Left cardiac atrium (tissue), 4 donors: Measurements from ENCODE around the gene AUP1. TPM values are rescaled to one million over a fixed set of nuclear protein-coding genes. Genes with fewer than 3 reads are reported as not detected.

Source experiments
- ATAC-seq, 2 donors: fragments of 200-7000 bp; cut with Tn5 transposase; one replicate each; pipeline ENCODE4 v1.9.1; 2020; ENCODE audit warnings: mild to moderate bottlenecking in 2 of 2, moderate library complexity in 2 of 2
- DNase-seq: peaks from one replicate; pipeline ENCODE4 v3.0.0-alpha.2; 2020
- intact Hi-C, 2 donors: fragments of 100-400 bp; cut with DNase I; formaldehyde crosslinking; loops; one replicate each; pipeline versions ENCODE4 v1.14.1 to v1.15.1; 2022 to 2023
- total RNA-seq, 2 donors: library from RNA; stranded (reverse); fragmentation: NEBNext Ultra II Directional; extraction: Animal tissue kit (Norgen Biotek cat#: 25700); gene quantifications; one replicate each; pipeline ENCODE4 v1.2.1, GENCODE V29; 2021
- donor health status: DM: no; HTN: yes; CAD: no.
- donor health status: DM: no; HTN: yes; CAD: no; lungs with severe emphysema.
- donor health status: DM: yes; HTN: yes; CAD: no.
- donor health status: Dilated cardiomyopathy.

The AUP1 gene
- total RNA-seq, 2 donors from 2014 or later, result 62.2 to 78.3 TPM

DNA sequence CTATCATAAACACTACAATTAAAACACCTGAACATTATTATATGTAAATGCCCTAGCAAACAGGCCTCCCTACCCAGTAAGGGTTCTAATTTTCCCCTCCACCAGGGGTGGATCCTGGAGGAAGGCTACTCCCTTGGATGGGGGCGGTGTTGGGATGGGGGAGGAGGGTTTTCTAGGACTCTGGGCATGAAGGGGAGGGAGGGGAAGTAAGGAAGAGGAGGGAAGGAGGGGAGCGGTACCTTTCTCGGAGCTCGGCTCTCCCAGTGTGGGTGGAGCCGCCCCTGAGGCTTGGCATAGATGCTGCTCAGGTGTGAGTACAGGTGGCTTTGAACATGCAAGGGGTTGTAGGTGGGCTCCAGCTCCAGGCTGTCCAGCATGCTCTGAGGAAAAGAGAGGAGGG lies 30.4 kb upstream of the AUP1 start:
- intact Hi-C loops, result no loop called here
- ATAC-seq (no peak), DNase-seq (no peak)

DNA sequence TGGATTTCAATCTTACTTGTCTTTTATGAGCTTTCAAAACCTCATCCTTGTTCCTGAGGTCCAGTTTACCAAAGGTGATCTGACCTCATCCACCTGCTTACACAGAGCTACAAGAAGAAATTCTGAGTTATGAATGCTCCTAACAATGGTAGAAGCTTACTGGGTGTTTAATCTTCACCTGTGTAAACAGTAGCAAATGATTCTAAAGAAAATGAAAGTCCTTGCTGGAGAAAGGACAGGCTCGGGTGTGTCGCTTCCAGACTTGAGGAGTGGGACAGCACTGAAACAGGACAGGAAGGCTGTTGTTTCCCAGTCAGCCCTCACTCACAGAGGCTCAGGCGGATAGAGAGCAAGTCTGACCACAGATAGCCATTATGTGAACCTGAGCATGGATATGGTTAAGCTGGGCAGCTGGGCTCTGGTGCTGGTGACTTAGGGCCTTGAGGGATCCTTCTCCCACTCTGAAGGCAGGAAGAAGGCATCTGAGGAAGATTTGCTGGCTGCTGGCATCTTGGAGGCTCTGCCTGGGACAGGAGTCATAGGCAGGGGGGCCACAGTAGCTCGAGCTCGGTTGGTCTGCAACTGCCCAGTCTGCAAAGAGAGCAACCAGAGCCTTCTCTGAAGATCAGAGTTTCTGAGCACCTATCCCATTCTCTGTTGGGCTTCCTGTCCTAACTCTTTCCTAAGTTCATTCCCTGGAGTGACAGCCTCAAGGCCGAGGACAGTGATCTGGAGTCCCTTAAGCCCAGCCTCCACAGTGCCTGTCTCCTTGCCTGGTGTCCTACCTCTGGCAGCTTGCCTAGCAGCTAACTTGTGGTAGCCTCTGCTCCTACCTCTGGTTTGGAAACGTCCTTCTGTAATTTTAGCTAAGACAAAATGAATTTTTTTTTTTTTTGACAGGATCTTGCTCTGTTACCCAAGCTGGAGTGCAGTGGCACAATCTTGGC lies 29.1 kb upstream of the AUP1 start:
- intact Hi-C loops, result no loop called here
- ATAC-seq, result no peak
- no peak for DNase-seq

- no peak for DNase-seq
These were observed 27.4 kb upstream of the AUP1 start for GRCh38 chr2:74556831-74557370.

GRCh38 chr2:74556159-74556558 lies 26.7 kb upstream of the AUP1 start:
- DNase-seq (no peak), ATAC-seq (no peak)
- intact Hi-C loops, result no loop called here

More at GRCh38 chr2:74556831-74557370, 27.4 kb upstream of the AUP1 start:
- intact Hi-C loops, result no loop called here
- no peak for ATAC-seq

DNA sequence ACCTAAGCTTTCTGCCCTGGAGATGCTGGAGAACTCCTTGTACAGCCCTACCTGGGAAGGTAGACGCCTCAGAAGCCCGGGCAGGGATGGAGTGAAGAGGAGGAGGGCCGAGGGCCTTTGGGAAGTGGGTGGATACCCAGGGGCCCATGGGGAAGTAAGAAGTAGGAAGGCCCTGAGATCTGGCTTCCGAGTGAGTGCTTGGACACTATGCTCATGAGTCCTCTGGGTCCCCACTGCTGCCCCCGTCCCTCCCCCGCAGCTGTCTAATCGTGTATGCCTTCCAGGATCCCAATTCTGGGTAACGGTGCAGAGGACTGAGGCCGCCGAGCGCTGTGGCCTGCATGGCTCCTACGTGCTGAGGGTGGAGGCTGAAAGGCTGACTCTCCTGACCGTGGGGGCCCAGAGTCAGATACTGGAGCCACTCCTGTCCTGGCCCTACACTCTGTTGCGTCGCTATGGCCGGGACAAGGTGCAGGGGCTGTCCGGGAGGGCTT lies 26.2 kb upstream of the AUP1 start:
- DNase-seq (no peak), ATAC-seq (no peak)
- intact Hi-C loops, result no loop called here

GRCh38 chr2:74554820-74555531 lies 25.5 kb upstream of the AUP1 start:
- DNase-seq, result peak; percentile 61
- intact Hi-C loops, result no loop called here
- peak; percentile 31 to 59 for ATAC-seq

- peak; percentile 88 to 89 for ATAC-seq
- peak; percentile 93 for DNase-seq
- intact Hi-C loops, result no loop called here
These were observed 24.6 kb upstream of the AUP1 start, which contains the start of the genes DOK1 and LOXL3 for GRCh38 chr2:74553892-74554819. Gene DOK1 (plus strand): TSS chr2:74554720. CDS start chr2:74554755, 35 bp downstream. Gene LOXL3 (minus strand): TSS chr2:74553942. CDS start chr2:74552634, 1,308 bp downstream.

DNA sequence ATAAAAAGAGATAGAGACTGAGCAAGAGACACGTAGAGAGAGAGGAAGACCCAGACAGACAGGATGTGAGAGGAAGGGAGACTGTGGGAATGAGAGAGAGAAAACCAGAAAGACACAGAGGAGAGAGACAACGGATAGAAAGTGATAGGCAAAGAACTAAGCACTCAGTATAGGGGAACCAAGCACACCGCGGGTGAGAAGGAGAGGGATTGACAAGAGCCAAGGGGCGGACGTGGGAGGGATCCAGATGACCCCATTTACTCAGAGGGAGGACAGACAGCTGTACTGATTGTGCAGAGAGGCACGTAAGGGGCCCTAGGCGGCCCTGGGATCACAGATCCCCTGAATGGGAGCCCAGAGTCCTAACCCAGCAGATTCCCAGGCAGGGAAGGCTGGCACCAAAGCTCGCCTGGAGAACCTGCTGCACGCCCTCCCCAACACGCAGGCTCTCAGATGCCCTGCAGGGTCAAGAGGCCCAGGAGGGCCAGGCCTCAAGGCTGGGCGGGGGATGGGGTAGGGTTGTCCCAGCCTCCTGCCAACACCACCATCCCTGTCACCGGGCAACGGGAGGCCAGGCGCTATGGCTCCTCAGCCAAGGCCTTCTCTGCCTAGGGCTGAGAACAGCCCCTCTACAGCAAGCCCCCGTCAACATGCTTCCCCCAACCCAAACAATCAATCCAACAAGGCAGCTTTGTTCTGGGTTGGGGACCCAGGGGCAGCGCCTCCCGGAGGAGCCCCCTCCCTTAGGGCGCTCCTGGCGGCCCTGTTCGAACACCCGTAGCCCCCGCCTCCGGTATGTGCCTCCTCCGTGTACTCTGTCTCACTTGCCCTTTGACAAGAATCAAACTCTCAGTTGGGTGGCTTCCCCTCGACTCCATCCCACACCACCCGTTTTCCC lies 23.7 kb upstream of the AUP1 start:
- peak in 1 of 2 donors; percentile 1 for ATAC-seq
- intact Hi-C loops, result no loop called here
- no peak for DNase-seq

- intact Hi-C loops, result no loop called here
- DNase-seq, result no peak
- ATAC-seq, result no peak
These were observed 22.7 kb upstream of the AUP1 start for GRCh38 chr2:74551942-74552913.

GRCh38 chr2:74551530-74551929 lies 22.0 kb upstream of the AUP1 start:
- ATAC-seq (no peak), DNase-seq (no peak)
- intact Hi-C loops, result no loop called here

DNA sequence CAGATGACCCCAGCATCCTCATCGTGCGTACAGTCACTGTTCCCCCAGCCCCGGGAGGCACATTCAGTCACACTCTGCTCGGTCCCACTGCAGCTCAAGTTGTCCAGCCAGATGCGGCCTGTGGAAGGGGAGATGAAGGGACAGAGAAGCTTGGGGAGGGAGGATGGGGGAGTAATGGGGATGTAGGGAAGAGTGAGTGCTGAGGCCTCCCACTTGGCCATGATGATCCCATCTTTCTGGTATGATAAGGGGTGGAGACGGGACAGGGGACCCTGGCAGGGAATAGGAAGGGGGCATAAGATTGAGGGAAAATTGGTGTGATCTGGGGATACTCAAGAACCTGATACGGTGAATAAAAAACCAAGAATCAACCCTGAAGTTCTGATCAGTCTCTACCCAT lies 20.7 kb upstream of the AUP1 start:
- ATAC-seq, result no peak
- intact Hi-C loops, result no loop called here
- no peak for DNase-seq

- intact Hi-C loops, result no loop called here
- ATAC-seq (peak; percentile 81 to 88), DNase-seq (peak; percentile 83)
These were observed 19.7 kb upstream of the AUP1 start for GRCh38 chr2:74548900-74549826.

DNA sequence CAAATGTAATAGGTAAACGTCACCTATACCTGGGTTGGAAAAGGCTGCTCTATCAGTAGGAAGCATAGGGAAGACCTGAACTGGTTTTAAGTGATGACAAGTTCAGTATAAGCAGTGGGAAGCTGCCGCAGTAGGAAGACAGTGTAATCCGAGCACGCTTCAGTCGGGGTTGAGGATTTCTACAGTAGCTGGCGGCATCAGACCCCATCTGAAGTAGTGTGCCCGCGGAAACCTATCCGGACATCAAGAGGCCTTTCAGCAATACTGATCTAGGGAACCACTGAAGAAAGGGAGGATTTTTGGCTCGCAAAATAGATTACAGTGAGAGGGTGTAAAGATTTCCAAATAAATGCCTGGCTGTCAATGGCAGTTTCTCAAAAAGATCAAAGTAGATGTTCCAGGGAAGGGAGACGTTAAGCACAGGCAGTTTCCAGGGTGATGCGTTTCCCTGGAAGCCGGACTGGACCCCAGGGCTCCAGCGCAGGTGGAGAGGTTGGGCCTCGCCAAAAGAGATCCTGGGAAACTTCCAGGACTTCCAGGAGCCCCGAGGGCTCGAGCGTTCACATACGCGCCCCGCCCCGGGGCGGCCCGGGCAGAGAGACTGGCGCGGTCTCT lies 18.9 kb upstream of the AUP1 start:
- peak; percentile 3 to 5 for ATAC-seq
- intact Hi-C loops, result no loop called here
- no peak for DNase-seq

GRCh38 chr2:74546004-74546403 lies 16.5 kb upstream of the AUP1 start:
- intact Hi-C loops, result no loop called here
- DNase-seq (no peak), ATAC-seq (no peak)

DNA sequence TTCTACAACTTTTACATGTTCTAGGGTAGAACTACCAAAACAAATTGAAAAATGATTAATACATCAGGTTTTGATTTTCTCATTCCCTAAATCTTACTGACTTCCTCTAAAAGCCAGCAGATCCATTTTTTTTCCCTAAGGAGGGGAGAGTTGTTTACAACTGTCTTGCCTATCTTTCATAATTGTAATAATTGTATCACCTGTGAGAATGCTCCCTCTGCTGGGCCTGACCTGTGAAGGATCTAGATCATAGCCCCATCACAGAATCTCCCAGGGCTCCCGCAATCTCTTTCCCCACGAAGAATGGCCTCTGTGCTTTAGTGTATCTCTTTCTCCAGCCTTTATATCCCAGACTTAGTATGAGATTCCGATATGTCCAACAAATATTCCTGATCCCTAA lies 15.1 kb upstream of the AUP1 start:
- no peak for DNase-seq
- intact Hi-C loops, result no loop called here
- no peak for ATAC-seq
